LoVo (cell line): ENCODE results near the gene FRMD4A.
"Not testable (repeated sequence)": the region's sequence is repeated elsewhere in the genome, so short reads cannot be mapped to it uniquely, and the experiment has no call there.

Source experiments
- DNase-seq: peaks from one replicate; pipeline ENCODE4 v3.0.0-alpha.2; 2016; ENCODE audit warnings: low spot score

FRMD4A gene

GRCh38 chr10:14099885-14100284, 230.8 kb downstream of the FRMD4A start:
- no peak for DNase-seq

- DNase-seq, result no peak
Observed at GRCh38 chr10:14093730-14094484, 236.8 kb downstream of the FRMD4A start.

- DNase-seq, result no peak
Observed at GRCh38 chr10:14092799-14093198, 237.9 kb downstream of the FRMD4A start.

- no peak for DNase-seq
Observed at GRCh38 chr10:14089556-14090292, 241.0 kb downstream of the FRMD4A start.

GRCh38 chr10:14087566-14087965, 243.2 kb downstream of the FRMD4A start:
- no peak for DNase-seq

- no peak for DNase-seq
Observed at GRCh38 chr10:14086596-14086995, 244.1 kb downstream of the FRMD4A start.

- DNase-seq, result no peak
Observed at GRCh38 chr10:14084875-14085274, 245.8 kb downstream of the FRMD4A start.

GRCh38 chr10:14080795-14081194, 249.9 kb downstream of the FRMD4A start:
- no peak for DNase-seq

GRCh38 chr10:14077430-14077829, 253.3 kb downstream of the FRMD4A start:
- no peak for DNase-seq

GRCh38 chr10:14074062-14074884, 256.5 kb downstream of the FRMD4A start:
- DNase-seq, result peak; percentile 77

- no peak for DNase-seq
Observed at GRCh38 chr10:14072541-14072940, 258.2 kb downstream of the FRMD4A start.

GRCh38 chr10:14071956-14072355, 258.8 kb downstream of the FRMD4A start:
- no peak for DNase-seq

GRCh38 chr10:14068601-14069250, 262.0 kb downstream of the FRMD4A start:
- DNase-seq, result no peak

GRCh38 chr10:14067638-14068037, 263.1 kb downstream of the FRMD4A start:
- not testable (repeated sequence) for DNase-seq

- no peak for DNase-seq
Observed at GRCh38 chr10:14066106-14066505, 264.6 kb downstream of the FRMD4A start.

- DNase-seq, result no peak
Observed at GRCh38 chr10:14063531-14064285, 267.0 kb downstream of the FRMD4A start.

GRCh38 chr10:14062528-14063260, 268.0 kb downstream of the FRMD4A start:
- no peak for DNase-seq

GRCh38 chr10:14060320-14061070, 270.2 kb downstream of the FRMD4A start:
- DNase-seq, result no peak

- DNase-seq, result no peak
Observed at GRCh38 chr10:14056610-14057332, 274.0 kb downstream of the FRMD4A start.
